ENCODE results near the gene CSRNP2.
A peak's percentile ranks its signal among the peaks of the same experiment; 100 is the strongest.
"Not testable (repeated sequence)": the region's sequence is repeated elsewhere in the genome, so short reads cannot be mapped to it uniquely, and the experiment has no call there.

The CSRNP2 gene

GRCh38 chr12:51027342-51027835, 56.0 kb downstream of the CSRNP2 start:
- no peak for DNase-seq (ENCODE audit: low spot score)

DNA sequence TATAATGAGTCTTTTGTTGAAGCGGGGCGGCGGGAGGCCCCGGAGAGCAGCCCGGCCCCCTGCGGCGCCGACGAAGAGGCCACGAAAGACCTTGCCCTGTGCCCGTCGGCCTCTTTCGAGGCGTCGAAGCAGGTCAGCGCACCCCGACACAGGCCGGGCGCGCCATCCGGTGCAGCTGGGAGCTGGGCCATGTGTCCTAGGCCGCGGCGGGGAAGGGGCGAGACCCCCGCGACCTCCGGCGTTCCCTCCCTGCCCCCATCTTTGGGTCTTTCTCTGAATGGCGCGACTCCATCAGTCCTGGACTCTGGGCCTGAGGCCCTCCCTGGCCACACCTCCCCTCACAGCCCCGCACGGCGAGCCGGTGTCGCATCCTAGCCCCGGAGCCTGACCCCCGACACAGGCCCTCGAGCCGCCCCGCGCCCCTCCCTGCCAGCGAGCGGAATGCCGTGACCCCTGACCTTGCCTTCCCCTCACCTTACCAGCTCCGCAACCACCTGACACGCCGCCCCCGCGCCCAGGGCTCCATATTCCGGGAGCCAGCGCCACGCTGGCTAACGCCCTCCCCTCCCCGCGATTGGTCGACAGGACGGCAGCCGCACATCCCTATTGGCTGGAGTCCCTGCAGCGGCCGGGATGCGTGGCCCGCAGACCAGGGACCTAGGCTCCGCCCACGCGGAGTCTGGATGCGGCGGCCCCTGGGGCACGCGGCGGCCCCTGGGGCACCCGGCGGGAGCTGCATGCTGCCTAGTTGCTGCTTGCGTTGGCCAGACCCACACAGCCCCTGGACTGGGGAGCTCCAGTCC, 57.4 kb downstream of the CSRNP2 start, which contains the start of gene SLC11A2:
Gene SLC11A2, minus strand, starts transcription at position 549 of the 803 bp plus-strand sequence. CDS start 15,656 bp downstream, outside the sequence.
- DNase-seq (ENCODE audit: low spot score): peak; percentile 97

GRCh38 chr12:51025338-51025835, 58.0 kb downstream of the CSRNP2 start:
- DNase-seq (ENCODE audit: low spot score): no peak

DNA sequence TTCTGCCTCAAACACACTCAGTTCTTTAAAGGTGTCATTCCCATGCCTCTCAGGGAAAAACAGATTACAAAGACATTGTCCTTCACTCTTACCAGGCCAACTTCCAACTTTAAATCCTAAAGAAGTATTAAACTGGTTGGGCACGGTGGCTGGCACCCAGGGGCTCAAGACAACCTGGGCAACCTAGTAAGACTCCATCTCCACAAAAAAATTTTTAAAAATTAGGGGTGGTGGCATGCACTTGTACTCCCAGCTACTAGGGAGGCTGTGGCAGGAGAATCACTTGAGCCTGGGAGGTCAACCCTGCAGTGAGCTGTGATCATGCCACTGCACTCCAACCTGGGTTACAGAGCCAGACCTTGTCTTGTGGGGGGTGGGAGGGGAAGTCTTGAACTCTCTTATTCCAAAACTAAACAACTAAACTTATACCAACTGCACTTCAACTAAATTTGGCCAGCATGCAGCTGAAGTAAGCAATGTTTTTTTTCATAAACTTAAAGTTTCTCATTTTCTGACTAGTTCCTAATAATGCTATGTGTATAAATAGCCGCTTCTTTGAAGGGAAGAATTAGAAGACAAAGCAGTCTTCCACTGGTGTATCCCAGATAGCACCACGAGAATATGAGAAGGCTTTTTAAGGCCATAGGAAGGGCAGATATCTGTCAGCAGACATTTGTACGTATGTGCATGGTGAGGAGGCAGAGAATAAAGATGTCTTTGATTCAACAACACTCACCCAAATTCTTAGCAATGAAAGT, 59.6 kb downstream of the CSRNP2 start:
- no peak for DNase-seq (ENCODE audit: low spot score)

- no peak for DNase-seq (ENCODE audit: low spot score)
Observed at GRCh38 chr12:51021694-51022093, 61.7 kb downstream of the CSRNP2 start.

DNA sequence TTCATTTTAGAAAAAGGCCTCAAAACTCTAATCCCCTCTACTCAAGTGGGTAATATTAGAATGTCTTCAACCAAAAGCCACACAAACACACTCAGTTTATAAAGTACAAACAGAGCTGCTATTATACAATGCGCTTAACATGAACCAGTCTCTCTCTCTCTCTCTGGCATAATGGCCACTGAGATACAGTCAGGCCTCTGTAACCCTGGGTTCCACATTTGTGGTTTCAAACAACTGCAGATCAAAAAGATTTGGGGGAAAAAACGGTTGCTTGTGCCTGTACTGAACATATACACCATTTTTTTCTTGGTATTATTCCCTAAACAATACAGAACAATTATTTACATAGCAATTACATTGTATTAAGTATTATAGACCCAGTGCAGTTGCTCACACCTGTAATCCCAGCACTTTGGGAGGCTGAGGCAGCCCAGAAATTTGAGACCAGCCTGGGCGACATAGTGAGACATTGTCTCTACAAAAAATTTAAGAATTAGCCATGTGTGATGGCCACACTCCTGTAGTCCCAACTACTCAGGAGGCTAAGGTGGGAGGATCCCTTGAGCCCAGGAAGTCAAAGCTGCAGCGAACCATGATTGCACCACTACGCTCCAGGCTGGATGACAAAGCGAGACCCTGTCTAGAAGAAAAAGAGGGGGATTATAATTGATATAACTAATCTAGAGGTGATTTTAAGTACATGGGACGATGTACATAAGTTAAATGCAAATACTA, 62.8 kb downstream of the CSRNP2 start:
- DNase-seq (ENCODE audit: low spot score): no peak

- DNase-seq (ENCODE audit: low spot score): no peak
Observed at GRCh38 chr12:51019927-51020326, 63.5 kb downstream of the CSRNP2 start.

GRCh38 chr12:51018956-51019355, 64.4 kb downstream of the CSRNP2 start:
- DNase-seq (ENCODE audit: low spot score): no peak

- DNase-seq (ENCODE audit: low spot score): no peak
Observed at GRCh38 chr12:51017452-51017851, 65.9 kb downstream of the CSRNP2 start.

DNA sequence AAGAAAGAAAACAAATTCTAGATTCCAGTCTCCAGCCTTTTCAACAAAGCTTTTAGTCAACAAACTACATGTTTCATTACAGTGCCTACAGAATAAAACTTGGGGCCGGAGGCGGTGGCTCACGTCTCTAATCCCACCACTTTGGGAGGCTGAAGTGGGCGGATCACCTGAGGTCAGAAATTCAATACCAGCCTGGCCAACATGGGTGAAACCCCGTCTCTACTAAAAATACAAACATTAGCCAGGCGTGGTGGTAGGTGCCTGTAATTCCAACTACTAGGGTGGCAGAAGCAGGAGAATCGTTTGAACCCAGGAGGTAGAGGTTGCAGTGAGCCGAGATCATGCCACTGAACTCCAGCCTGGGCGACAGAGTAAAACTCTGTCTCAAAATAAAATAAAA, 68.9 kb downstream of the CSRNP2 start:
- not testable (repeated sequence) for DNase-seq (ENCODE audit: low spot score)

GRCh38 chr12:51013441-51013840, 70.0 kb downstream of the CSRNP2 start:
- no peak for DNase-seq (ENCODE audit: low spot score)

GRCh38 chr12:51012570-51013236, 70.7 kb downstream of the CSRNP2 start:
- DNase-seq (ENCODE audit: low spot score): no peak

- DNase-seq (ENCODE audit: low spot score): no peak
Observed at GRCh38 chr12:51011955-51012354, 71.4 kb downstream of the CSRNP2 start.

All from cerebellar cortex (tissue), 1 donor.